ENCODE results near the gene TDRD3.

DNA sequence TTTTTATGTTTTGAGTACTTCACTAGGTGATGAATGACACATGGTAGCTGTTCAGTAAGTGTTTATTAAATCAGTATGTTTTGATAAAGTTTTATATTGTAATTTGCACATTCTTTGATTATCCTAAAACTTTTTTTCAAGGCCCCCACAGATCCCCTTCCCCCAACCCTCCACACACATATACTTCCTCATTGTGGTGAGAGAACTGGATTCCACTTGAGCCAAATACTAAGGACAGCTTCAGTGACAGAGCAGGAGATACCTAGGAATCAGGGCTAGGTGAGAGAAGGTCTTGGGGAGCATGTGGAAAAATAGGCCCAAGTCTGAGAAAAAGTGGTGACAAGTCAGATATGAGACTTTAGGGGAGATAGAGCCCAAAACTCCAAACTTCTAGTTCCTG, 174.6 kb downstream of the TDRD3 start:
- TF ChIP-seq, protein P1, sequence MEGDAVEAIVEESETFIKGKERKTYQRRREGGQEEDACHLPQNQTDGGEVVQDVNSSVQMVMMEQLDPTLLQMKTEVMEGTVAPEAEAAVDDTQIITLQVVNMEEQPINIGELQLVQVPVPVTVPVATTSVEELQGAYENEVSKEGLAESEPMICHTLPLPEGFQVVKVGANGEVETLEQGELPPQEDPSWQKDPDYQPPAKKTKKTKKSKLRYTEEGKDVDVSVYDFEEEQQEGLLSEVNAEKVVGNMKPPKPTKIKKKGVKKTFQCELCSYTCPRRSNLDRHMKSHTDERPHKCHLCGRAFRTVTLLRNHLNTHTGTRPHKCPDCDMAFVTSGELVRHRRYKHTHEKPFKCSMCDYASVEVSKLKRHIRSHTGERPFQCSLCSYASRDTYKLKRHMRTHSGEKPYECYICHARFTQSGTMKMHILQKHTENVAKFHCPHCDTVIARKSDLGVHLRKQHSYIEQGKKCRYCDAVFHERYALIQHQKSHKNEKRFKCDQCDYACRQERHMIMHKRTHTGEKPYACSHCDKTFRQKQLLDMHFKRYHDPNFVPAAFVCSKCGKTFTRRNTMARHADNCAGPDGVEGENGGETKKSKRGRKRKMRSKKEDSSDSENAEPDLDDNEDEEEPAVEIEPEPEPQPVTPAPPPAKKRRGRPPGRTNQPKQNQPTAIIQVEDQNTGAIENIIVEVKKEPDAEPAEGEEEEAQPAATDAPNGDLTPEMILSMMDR (IDR thresholded peaks at IDR 0.05): no peak
- no peak for TF ChIP-seq EZH2 (IDR thresholded peaks at IDR 0.05)

Measured in neural progenitor cell (in vitro differentiated cells).